IPS DF 6.9 (cell line): Measurements from ENCODE around the gene VWA3B.

Experiments used
- DNase-seq: peaks from one replicate; pipeline ENCODE4 v3.0.0-alpha.2; 2013; ENCODE audit warnings: low read depth, low spot score
- H3K27ac ChIP-seq: one replicate; pipeline ENCODE4 v1.5.1; 2013; ENCODE audit warnings: low read length, control low read depth
- H3K27me3 ChIP-seq: 2 replicates; pipeline ENCODE4 v1.6.1; 2013; ENCODE audit warnings: mild to moderate bottlenecking, low read length; ENCODE audit not compliant: control insufficient read depth, insufficient read depth
- H3K36me3 ChIP-seq: 2 replicates; pipeline ENCODE4 v1.6.1; 2013; ENCODE audit warnings: low read length; ENCODE audit not compliant: control insufficient read depth, insufficient read depth
- H3K4me1 ChIP-seq: 2 replicates; pipeline ENCODE4 v1.6.1; 2013; ENCODE audit warnings: low read length; ENCODE audit not compliant: control insufficient read depth, insufficient read depth
- H3K4me3 ChIP-seq: 2 replicates; pipeline ENCODE4 v1.5.1; 2013; ENCODE audit warnings: mild to moderate bottlenecking, low read length
- H3K9me3 ChIP-seq: 2 replicates; pipeline ENCODE4 v1.6.1; 2013; ENCODE audit warnings: low read length, inconsistent platforms; ENCODE audit not compliant: control insufficient read depth, insufficient read depth
- WGBS: extraction: QIAGEN DNeasy Blood & Tissue Kit; methylation state at CpG from one replicate; pipeline ENCODE4 v1.1.7; 2013; ENCODE audit warnings: mixed read lengths, missing lambda C conversion rate; ENCODE audit not compliant: insufficient read length, insufficient coverage; 5-methylcytosine and 5-hydroxymethylcytosine counted together

The VWA3B gene

GRCh38 chr2:98148595-98149332 is 61.8 kb downstream of the VWA3B start:
- no peaks in the 10 kb centered on the region for H3K9me3 ChIP-seq
- no peak overlapping the region for H3K4me3 ChIP-seq
- DNase-seq = no peak
- no peaks in the 10 kb centered on the region for H3K4me1 ChIP-seq
- no peak overlapping the region for H3K27ac ChIP-seq
- no peaks in the 10 kb centered on the region for H3K36me3 ChIP-seq
- H3K27me3 ChIP-seq = no peaks in the 10 kb centered on the region
- no CpG with 5 or more reads among the region's 3 CpGs for WGBS

- no peaks in the 10 kb centered on the region for H3K9me3 ChIP-seq
- H3K4me3 ChIP-seq = no peak overlapping the region
- H3K36me3 ChIP-seq = no peaks in the 10 kb centered on the region
- H3K27ac ChIP-seq = no peak overlapping the region
- H3K27me3 ChIP-seq = no peaks in the 10 kb centered on the region
- no CpG with 5 or more reads among the region's 4 CpGs for WGBS
- no peak for DNase-seq
- H3K4me1 ChIP-seq = no peaks in the 10 kb centered on the region
Observed at GRCh38 chr2:98149333-98149697, 62.3 kb downstream of the VWA3B start.

GRCh38 chr2:98153481-98153880 is 66.5 kb downstream of the VWA3B start:
- Histone ChIP-seq H3K9me3 (no peaks in the 10 kb centered on the region), H3K27me3 (no peaks in the 10 kb centered on the region), H3K4me3 (no peak overlapping the region), H3K4me1 (no peaks in the 10 kb centered on the region), H3K36me3 (no peaks in the 10 kb centered on the region), H3K27ac (no peak overlapping the region)
- no peak for DNase-seq
- no CpG with 5 or more reads among the region's 5 CpGs for WGBS

GRCh38 chr2:98155291-98155690 is 68.3 kb downstream of the VWA3B start:
- WGBS = no CpG with 5 or more reads among the region's 8 CpGs
- DNase-seq = no peak
- Histone ChIP-seq H3K9me3 (no peaks in the 10 kb centered on the region), H3K36me3 (no peaks in the 10 kb centered on the region), H3K4me3 (no peak overlapping the region), H3K4me1 (no peaks in the 10 kb centered on the region), H3K27me3 (no peaks in the 10 kb centered on the region), H3K27ac (no peak overlapping the region)

GRCh38 chr2:98155716-98156115 is 68.7 kb downstream of the VWA3B start:
- H3K4me1 ChIP-seq = no peaks in the 10 kb centered on the region
- no peaks in the 10 kb centered on the region for H3K9me3 ChIP-seq
- DNase-seq = no peak
- H3K4me3 ChIP-seq = no peak overlapping the region
- no peaks in the 10 kb centered on the region for H3K27me3 ChIP-seq
- H3K27ac ChIP-seq = no peak overlapping the region
- WGBS = no CpG with 5 or more reads among the region's 4 CpGs
- H3K36me3 ChIP-seq = no peaks in the 10 kb centered on the region

- no peaks in the 10 kb centered on the region for H3K9me3 ChIP-seq
- no peaks in the 10 kb centered on the region for H3K4me1 ChIP-seq
- no peaks in the 10 kb centered on the region for H3K36me3 ChIP-seq
- H3K27me3 ChIP-seq = no peaks in the 10 kb centered on the region
- H3K27ac ChIP-seq = no peak overlapping the region
- no CpG with 5 or more reads among the region's 7 CpGs for WGBS
- no peak for DNase-seq
- H3K4me3 ChIP-seq = no peak overlapping the region
Observed at GRCh38 chr2:98156304-98156703, 69.3 kb downstream of the VWA3B start.

- H3K27me3 ChIP-seq = no peaks in the 10 kb centered on the region
- H3K27ac ChIP-seq = no peak overlapping the region
- DNase-seq = no peak
- no peak overlapping the region for H3K4me3 ChIP-seq
- no peaks in the 10 kb centered on the region for H3K9me3 ChIP-seq
- no peaks in the 10 kb centered on the region for H3K36me3 ChIP-seq
- no peaks in the 10 kb centered on the region for H3K4me1 ChIP-seq
- WGBS = no CpG with 5 or more reads among the region's 8 CpGs
Observed at GRCh38 chr2:98157557-98157956, 70.6 kb downstream of the VWA3B start.

- no peaks in the 10 kb centered on the region for H3K9me3 ChIP-seq
- H3K36me3 ChIP-seq = no peaks in the 10 kb centered on the region
- no peak overlapping the region for H3K4me3 ChIP-seq
- no peak for DNase-seq
- no CpG with 5 or more reads among the region's 8 CpGs for WGBS
- no peaks in the 10 kb centered on the region for H3K4me1 ChIP-seq
- H3K27ac ChIP-seq = no peak overlapping the region
- H3K27me3 ChIP-seq = no peaks in the 10 kb centered on the region
Observed at GRCh38 chr2:98158305-98158704, 71.3 kb downstream of the VWA3B start.

GRCh38 chr2:98160554-98160953 is 73.6 kb downstream of the VWA3B start:
- H3K27me3 ChIP-seq = no peaks in the 10 kb centered on the region
- whole genome bisulfite sequencing = no CpG with 5 or more reads among the region's 4 CpGs
- no peaks in the 10 kb centered on the region for H3K9me3 ChIP-seq
- no peak overlapping the region for H3K27ac ChIP-seq
- no peak overlapping the region for H3K4me3 ChIP-seq
- no peaks in the 10 kb centered on the region for H3K36me3 ChIP-seq
- no peaks in the 10 kb centered on the region for H3K4me1 ChIP-seq
- no peak for DNase-seq

- no peaks in the 10 kb centered on the region for H3K27me3 ChIP-seq
- H3K36me3 ChIP-seq = no peaks in the 10 kb centered on the region
- DNase-seq = no peak
- H3K9me3 ChIP-seq = no peaks in the 10 kb centered on the region
- no peak overlapping the region for H3K27ac ChIP-seq
- no peaks in the 10 kb centered on the region for H3K4me1 ChIP-seq
- WGBS = no CpG with 5 or more reads among the region's 4 CpGs
- no peak overlapping the region for H3K4me3 ChIP-seq
Observed at GRCh38 chr2:98161186-98161585, 74.2 kb downstream of the VWA3B start.

- H3K9me3 ChIP-seq = no peaks in the 10 kb centered on the region
- no peaks in the 10 kb centered on the region for H3K36me3 ChIP-seq
- no peaks in the 10 kb centered on the region for H3K27me3 ChIP-seq
- no peaks in the 10 kb centered on the region for H3K4me1 ChIP-seq
- no peak for DNase-seq
- no peak overlapping the region for H3K27ac ChIP-seq
- no peak overlapping the region for H3K4me3 ChIP-seq
- no CpG with 5 or more reads among the region's 2 CpGs for WGBS
Observed at GRCh38 chr2:98164256-98164655, 77.3 kb downstream of the VWA3B start.
